Measurements from ENCODE around the gene CTTNBP2. TPM values are rescaled to one million over a fixed set of nuclear protein-coding genes. Genes with fewer than 3 reads are reported as not detected.

CTTNBP2 gene
- total RNA-seq, 1 donor from 2014 or later = 3.0 TPM

DNA sequence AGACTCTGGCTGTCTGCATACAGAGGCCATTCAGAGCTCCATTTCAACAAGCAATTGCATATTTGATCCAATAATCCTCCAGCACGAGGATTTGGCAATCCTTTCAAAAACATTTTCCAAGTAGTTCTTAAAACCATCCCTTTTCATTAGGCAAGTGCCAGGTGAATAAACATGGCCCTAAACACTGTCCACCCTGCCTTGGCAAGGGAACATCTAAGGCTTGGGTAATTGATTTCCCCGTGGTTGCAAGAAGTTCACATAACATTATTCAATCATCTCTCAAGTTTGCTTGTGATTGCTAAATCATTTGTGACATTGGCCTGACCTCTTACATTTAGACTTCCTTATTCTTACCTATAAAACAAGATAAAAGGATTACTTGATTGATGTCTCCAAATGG lies 175.2 kb downstream of the CTTNBP2 start:
- Histone ChIP-seq H3K9me3 (no peaks in the 10 kb centered on the region), H3K4me1 (no peaks in the 10 kb centered on the region), H3K27ac (no peak overlapping the region), H3K36me3 (no peaks in the 10 kb centered on the region), H3K27me3 (no peaks in the 10 kb centered on the region), H3K4me3 (no peak overlapping the region)
- TF ChIP-seq, protein P1, sequence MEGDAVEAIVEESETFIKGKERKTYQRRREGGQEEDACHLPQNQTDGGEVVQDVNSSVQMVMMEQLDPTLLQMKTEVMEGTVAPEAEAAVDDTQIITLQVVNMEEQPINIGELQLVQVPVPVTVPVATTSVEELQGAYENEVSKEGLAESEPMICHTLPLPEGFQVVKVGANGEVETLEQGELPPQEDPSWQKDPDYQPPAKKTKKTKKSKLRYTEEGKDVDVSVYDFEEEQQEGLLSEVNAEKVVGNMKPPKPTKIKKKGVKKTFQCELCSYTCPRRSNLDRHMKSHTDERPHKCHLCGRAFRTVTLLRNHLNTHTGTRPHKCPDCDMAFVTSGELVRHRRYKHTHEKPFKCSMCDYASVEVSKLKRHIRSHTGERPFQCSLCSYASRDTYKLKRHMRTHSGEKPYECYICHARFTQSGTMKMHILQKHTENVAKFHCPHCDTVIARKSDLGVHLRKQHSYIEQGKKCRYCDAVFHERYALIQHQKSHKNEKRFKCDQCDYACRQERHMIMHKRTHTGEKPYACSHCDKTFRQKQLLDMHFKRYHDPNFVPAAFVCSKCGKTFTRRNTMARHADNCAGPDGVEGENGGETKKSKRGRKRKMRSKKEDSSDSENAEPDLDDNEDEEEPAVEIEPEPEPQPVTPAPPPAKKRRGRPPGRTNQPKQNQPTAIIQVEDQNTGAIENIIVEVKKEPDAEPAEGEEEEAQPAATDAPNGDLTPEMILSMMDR (IDR thresholded peaks at IDR 0.05) = no peak
- no peak for DNase-seq (ENCODE audit: low spot score in 2 of 2)
- intact Hi-C loops (cut with DNase I) = no loop called here

DNA sequence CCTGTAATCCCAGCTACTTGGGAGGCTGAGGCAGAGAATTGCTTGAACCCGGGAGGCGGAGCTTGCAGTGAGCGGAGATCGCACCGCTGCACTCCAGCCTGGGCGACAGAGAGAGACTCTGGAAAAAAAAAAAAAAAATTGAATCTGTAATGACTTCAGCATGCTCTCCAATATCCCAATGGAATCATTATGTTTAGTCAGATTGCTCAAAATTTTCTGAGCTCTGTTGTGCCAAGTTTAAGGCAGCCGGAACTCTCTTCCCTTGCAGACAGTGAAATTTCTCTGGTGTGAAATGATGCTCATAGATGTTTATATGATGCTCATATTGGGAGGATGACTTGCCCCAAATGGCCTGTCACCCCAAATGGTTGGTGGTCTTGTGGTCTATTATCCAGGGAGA lies 180.9 kb downstream of the CTTNBP2 start:
- Histone ChIP-seq H3K27ac (no peak overlapping the region), H3K9me3 (no peaks in the 10 kb centered on the region), H3K4me3 (no peak overlapping the region), H3K36me3 (no peaks in the 10 kb centered on the region), H3K27me3 (no peaks in the 10 kb centered on the region), H3K4me1 (no peaks in the 10 kb centered on the region)
- DNase-seq (ENCODE audit: low spot score in 2 of 2) = no peak
- TF ChIP-seq, protein P1 (IDR thresholded peaks at IDR 0.05) = no peak
- intact Hi-C loops (cut with DNase I) = no loop called here

DNA sequence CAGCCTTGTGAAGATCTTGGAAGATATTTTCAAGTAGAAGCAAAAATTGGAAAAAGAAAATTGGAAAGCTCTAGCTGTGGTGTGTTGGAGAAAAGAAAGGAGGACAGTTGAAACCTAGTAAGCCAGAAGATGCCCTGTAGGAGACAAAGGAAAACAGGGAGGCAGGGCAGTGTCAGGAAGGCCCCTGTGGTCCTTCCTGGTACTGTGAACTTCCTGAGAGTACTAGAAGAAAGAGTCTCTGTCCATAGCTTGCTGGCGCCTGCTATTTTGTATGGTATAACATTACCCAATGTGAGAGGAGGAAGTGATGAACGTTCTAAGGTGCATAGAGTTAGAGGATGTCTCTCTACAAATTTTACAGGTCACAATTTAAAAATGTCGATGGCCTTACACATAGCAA lies 183.1 kb downstream of the CTTNBP2 start:
- H3K4me3 ChIP-seq = no peak overlapping the region
- no peak overlapping the region for H3K27ac ChIP-seq
- no peak for DNase-seq (ENCODE audit: low spot score in 2 of 2)
- H3K9me3 ChIP-seq = no peaks in the 10 kb centered on the region
- no peaks in the 10 kb centered on the region for H3K27me3 ChIP-seq
- intact Hi-C loops (cut with DNase I) = no loop called here
- TF ChIP-seq, protein P1 (IDR thresholded peaks at IDR 0.05) = no peak
- H3K36me3 ChIP-seq = no peaks in the 10 kb centered on the region
- H3K4me1 ChIP-seq = no peaks in the 10 kb centered on the region

DNA sequence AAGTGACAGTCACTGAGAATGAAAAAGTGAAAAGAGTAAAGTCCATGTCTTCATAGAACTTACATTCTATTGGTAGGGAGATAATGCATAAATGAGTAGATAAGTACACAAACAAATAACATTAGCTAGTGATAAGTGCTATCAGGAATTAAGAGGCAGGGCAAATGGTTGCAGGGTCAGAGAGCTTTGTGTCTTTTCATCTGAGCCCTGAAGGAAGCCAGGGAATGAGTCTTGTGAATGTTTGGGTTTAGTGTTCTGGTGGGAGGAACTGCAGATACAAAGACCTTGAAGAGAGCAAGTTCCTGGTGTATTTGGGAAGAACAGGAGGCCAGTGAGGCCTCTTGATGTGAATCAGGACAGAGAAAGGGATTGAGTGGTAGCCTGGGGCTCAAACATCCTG lies 183.8 kb downstream of the CTTNBP2 start:
- TF ChIP-seq, protein P1 (IDR thresholded peaks at IDR 0.05) = no peak
- H3K27me3 ChIP-seq = no peaks in the 10 kb centered on the region
- no peak for DNase-seq (ENCODE audit: low spot score in 2 of 2)
- intact Hi-C loops (cut with DNase I) = no loop called here
- H3K36me3 ChIP-seq = no peaks in the 10 kb centered on the region
- no peak overlapping the region for H3K27ac ChIP-seq
- H3K4me1 ChIP-seq = no peaks in the 10 kb centered on the region
- H3K9me3 ChIP-seq = no peaks in the 10 kb centered on the region
- H3K4me3 ChIP-seq = no peak overlapping the region

DNA sequence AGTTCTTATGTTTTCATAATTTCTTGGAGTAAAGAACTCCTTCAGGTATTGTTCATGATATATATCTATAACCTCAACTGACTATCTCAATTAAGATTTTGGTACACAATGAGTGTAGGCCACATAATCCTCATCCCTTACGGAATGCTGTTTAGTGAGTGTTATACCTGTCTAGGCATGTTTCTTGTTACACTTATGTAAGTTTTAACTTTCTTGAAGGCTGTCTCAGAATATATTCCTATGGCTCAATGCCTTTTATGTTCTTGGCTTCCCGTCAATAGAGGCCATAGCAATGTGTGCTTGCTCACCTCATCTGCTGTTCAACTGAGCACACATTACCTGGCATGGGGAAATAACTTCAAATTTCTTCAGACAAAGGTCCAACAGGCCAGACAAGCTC lies 185.1 kb downstream of the CTTNBP2 start:
- intact Hi-C loops (cut with DNase I) = no loop called here

More for the DNA sequence above, 185.1 kb downstream of the CTTNBP2 start:
- DNase-seq (ENCODE audit: low spot score in 2 of 2) = no peak
- H3K4me3 ChIP-seq = no peak overlapping the region
- no peaks in the 10 kb centered on the region for H3K9me3 ChIP-seq
- no peaks in the 10 kb centered on the region for H3K4me1 ChIP-seq
- TF ChIP-seq, protein P1 (IDR thresholded peaks at IDR 0.05) = no peak
- no peak overlapping the region for H3K27ac ChIP-seq
- no peaks in the 10 kb centered on the region for H3K27me3 ChIP-seq
- H3K36me3 ChIP-seq = no peaks in the 10 kb centered on the region
